ENCODE results near the gene GART.
A peak's percentile ranks its signal among the peaks of the same experiment; 100 is the strongest.

GART gene

DNA sequence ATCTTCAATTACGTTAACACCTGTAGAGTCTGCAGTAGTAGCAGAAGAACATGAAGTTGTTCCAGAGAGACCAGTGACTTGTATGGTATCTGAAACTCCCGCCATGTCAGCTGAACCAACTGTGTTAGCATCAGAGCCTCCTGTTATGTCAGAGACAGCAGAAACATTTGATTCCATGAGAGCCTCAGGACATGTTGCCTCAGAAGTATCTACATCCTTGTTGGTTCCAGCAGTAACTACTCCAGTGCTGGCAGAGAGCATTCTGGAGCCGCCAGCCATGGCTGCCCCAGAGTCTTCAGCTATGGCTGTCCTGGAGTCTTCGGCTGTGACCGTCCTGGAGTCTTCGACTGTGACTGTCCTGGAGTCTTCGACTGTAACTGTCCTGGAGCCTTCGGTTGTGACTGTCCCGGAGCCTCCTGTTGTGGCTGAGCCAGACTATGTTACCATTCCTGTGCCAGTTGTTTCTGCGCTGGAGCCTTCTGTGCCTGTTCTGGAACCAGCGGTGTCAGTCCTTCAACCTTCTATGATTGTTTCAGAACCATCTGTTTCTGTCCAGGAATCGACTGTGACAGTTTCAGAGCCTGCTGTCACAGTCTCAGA is 11.2 kb upstream of the GART start:
- DNase-seq = no peak

DNA sequence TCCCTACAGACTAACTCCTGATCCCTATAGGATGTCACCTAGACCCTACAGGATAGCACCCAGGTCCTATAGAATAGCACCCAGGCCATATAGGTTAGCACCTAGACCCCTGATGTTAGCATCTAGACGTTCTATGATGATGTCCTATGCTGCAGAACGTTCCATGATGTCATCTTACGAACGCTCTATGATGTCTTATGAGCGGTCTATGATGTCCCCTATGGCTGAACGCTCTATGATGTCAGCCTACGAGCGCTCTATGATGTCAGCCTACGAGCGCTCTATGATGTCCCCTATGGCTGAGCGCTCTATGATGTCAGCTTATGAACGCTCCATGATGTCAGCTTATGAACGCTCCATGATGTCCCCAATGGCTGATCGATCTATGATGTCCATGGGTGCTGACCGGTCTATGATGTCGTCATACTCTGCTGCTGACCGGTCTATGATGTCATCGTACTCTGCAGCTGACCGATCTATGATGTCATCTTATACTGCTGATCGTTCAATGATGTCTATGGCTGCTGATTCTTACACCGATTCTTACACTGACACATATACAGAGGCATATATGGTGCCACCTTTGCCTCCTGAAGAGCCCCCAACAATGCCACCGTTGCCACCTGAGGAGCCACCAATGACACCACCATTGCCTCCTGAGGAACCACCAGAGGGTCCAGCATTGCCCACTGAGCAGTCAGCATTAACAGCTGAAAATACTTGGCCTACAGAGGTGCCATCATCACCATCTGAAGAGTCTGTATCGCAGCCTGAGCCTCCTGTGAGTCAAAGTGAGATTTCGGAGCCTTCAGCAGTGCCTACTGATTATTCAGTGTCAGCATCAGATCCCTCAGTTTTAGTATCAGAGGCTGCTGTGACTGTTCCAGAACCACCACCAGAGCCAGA is 10.4 kb upstream of the GART start:
- no peak for DNase-seq

DNA sequence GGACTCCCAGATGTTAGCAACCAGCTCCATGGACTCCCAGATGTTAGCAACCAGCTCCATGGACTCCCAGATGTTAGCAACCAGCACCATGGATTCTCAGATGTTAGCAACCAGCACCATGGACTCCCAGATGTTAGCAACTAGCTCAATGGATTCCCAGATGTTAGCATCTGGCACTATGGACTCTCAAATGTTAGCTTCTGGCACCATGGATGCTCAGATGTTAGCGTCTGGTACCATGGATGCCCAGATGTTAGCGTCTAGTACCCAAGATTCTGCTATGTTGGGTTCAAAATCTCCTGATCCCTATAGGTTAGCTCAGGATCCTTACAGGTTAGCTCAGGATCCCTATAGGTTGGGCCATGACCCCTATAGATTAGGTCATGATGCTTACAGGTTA is 9.7 kb upstream of the GART start:
- no peak for DNase-seq

DNA sequence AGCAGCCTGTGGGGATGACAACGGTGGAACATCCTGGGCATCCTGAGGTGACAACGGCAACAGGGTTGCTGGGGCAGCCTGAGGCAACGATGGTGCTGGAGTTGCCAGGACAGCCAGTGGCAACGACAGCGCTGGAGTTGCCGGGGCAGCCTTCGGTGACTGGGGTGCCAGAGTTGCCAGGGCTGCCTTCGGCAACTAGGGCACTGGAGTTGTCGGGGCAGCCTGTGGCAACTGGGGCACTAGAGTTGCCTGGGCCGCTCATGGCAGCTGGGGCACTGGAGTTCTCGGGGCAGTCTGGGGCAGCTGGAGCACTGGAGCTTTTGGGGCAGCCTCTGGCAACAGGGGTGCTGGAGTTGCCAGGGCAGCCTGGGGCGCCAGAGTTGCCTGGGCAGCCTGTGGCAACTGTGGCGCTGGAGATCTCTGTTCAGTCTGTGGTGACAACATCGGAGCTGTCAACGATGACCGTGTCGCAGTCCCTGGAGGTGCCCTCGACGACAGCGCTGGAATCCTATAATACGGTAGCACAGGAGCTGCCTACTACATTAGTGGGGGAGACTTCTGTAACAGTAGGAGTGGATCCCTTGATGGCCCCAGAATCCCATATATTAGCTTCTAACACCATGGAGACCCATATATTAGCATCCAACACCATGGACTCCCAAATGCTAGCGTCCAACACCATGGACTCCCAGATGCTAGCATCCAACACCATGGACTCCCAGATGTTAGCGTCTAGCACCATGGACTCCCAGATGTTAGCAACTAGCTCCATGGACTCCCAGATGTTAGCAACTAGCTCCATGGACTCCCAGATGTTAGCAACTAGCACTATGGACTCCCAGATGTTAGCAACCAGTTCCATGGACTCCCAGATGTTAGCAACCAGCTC is 9.1 kb upstream of the GART start:
- no peak for DNase-seq

DNA sequence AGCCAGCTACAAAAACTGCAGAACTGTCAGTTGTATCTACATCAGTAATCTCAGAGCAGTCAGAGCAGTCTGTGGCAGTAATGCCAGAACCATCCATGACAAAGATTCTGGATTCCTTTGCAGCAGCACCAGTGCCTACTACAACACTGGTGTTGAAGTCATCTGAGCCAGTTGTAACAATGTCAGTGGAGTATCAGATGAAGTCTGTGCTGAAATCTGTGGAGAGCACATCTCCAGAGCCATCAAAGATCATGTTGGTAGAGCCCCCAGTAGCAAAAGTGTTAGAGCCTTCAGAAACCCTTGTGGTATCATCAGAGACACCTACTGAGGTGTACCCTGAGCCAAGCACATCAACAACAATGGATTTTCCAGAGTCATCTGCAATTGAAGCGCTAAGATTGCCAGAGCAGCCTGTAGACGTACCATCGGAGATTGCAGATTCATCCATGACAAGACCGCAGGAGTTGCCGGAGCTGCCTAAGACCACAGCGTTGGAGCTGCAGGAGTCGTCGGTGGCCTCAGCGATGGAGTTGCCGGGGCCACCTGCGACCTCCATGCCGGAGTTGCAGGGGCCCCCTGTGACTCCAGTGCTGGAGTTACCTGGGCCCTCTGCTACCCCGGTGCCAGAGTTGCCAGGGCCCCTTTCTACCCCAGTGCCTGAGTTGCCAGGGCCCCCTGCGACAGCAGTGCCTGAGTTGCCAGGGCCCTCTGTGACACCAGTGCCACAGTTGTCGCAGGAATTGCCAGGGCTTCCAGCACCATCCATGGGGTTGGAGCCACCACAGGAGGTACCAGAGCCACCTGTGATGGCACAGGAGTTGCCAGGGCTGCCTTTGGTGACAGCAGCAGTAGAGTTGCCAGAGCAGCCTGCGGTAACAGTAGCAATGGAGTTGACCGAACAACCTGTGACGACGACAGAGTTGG is 8.2 kb upstream of the GART start:
- no peak for DNase-seq

DNA sequence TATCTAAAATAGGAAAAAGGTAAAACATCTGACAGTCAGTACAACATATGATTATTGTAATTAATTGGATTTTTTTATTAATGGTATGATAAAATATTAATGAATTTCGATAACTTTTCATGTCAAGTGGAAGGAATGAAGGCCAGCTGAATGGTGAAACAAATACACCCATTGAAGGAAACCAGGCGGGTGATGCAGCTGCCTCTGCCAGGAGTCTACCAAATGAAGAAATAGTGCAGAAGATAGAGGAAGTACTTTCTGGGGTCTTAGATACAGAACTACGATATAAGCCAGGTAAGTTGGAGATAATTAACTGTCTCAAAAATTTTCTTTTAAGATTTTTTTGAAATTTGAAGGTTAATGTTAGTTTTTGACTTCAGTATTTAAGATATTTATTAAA is 4.2 kb upstream of the GART start:
- DNase-seq = no peak

DNA sequence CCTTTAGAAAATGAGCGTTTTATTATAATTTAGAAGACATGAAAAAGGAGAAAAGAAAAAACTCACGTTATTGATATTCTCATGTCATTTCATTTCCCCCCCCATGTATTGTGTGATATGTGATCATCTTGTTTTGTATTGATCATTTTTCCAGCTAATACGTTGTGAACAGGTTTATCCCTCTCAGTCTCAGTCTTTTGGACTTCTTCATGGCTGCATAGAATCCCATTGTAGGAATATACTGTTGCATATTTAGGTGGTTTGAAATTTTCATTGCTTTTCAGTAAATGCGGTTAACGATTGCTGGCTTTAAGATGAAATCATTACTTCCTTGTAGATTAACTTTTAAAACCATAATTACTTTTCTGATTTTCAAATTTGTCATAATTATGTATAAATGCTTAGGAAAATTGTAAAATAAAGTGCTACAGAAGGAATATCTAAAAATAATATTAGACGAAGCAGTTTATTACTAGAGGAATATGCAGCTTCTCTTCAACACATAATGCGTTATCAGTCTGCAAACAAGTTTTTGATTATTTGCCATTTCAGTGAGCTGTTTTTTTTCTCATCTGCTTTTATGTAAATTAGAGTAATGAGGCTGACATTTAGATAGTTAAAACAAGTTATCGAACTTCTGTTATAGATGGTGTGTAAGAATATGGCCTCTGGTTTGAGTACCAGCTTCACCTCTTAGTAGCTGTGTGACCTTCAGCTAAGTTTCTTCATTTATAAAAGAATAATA is 2.7 kb upstream of the GART start:
- DNase-seq = no peak

DNA sequence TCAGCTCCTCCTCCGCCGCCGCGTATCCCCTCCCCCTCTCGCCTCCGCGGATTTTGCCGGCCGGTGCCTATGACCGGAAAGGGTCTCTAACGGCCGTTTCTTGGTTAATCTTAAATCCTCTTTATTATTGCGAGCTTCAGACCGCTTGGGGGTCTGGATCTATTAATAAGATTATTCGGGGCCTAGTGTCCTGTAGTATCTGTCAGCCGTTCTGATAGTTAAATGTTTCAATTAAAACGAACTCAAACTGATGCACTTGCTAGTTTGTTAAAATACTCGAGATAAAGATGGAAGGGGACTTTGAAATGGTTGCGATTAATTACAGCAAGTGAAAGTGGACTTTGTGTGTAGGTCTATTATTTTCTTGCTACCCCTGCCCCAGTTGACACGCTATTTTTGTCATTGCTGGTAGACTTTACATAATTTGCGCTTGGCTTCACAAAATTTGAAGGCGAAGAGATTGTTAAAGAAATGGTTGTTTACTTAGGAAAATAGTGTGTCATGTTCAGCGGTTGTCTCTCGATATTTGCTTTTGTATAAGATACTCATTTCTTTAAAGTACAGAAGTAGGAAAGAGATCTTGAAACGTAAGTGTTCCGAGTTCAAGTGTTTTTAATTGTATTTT is 1.7 kb upstream of the GART start:
- DNase-seq = peak in 3 of 5 experiments; percentile 20 to 57 (median 41)

DNA sequence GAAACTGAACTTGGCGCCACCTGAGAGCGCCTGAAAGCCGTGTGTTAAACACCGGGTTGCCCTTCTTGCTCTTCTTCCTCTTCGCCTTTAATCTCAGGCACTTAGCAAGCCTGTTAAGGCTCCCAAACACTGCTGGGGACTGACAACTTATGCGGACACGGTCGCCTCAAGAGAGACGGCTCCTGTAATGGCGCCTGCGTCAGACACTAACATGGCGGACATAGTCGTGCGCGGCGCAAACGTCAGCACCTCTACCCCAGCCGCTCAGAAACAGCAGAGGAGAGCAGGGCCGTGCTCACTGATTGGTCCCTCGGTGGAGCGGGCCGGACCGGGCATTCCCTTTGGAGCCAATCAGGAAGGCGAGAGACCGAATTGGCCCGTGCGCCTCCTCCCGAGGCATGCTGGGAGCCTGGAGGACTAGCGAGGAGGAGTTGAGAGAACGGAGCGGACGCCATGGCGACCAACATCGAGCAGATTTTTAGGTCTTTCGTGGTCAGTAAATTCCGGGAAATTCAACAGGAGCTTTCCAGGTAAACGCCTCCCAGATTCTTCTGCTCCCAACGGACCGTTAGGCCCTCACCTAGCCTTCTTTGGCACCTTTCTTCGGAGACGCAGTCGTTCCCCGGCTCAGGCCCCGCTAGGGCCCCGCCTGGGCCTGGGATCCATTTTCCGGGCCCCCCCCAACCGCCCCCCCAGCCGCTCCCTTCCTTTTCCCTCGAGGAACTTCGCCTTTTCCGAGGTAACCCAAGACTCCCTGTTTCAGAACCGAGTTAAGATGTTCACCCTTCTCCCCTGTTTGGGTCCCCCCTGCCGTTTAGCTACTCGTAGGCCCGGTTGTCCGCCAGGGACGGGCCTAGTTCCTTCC is 955 bp upstream of the GART start, which contains the start of gene SON:
TSS of gene SON (plus strand) at position 399 of the 865 bp plus-strand sequence. CDS start at position 454, 55 bp downstream.
- DNase-seq = peak; percentile 92 to 100 (median 98)

DNA sequence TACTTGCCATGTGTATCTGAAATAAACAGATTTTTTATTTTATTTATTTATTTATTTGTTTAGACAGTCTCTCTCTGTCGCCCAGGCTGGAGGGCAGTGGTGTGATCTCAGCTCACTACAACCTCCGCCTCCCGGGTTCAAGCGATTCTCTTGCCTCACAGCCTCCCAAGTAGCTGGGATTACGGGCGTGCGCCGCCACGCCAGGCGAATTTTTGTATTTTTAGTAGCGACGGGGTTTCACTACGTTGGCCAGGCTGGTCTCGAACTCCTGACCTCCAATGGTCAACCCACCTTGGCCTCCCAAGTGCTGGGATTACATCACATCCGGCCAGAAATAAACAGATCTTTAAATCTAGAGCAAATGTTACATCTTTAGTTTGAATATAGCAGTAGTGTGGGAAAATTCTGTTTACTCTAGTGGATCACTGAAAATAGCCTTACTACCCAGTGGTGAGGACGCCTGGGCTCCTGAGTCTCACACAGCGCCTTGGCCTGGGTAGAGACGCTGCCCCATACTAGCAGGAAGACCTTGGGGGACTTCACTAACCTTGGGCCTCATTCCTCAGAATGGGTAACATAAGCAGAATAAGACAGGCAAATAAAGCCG is 709 bp downstream of the GART start:
- DNase-seq = peak in 1 of 5 experiments; percentile 47

DNA sequence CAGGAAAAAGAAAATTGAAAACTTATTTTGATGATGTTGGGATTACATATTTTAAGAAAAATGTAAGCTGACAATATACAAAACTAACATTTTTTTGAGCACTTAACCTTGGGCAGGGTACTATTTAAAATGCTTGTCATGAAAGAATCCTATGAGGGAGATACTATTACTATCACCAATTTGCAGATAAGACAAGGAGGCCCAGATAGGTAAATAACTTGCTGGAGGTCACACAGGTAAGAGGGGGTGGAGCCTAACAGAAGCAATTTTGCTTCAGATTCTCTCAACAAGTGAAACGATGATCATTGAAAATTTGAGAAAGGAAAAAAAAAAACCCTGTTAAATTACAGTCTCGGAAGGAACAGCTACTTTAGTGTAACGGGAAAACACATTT is 1.2 kb downstream of the GART start:
- DNase-seq = no peak

DNA sequence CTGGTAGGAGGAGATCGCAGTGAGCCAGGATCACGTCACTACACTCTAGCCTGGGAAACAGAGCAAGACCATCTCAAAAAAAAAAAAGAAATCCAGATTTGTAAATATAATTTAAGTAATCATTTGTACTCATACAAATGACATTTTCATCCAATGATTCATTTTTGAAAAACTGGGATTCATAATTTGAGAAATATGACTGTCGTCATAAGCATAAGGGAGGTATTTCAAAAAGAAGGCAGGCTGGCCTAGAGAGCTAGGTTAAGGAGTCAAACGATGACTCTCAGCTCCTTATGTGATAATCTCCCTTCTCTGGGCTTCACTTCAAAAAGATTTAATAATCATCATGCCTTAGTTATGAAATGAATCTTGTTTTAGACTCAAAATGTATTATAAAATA is 2.3 kb downstream of the GART start:
- DNase-seq = no peak

DNA sequence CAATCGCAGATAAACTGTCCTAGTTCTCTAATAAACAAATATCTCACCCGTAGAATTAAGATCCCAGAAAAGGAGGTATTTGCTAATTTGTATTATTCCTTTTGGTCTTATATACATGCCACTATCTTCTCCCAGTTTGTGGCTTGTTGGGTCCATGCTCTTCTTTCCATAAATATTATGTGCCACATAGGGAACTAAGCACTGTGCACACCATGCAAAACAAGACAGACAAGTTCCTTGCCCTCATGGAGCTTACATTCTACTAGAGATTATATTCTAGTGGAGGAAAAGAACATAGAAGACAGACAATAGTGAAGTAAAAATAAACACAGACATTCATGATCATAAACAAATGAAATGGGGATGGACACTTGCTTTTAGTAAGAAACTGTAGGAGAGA is 4.7 kb downstream of the GART start:
- no peak for DNase-seq

DNA sequence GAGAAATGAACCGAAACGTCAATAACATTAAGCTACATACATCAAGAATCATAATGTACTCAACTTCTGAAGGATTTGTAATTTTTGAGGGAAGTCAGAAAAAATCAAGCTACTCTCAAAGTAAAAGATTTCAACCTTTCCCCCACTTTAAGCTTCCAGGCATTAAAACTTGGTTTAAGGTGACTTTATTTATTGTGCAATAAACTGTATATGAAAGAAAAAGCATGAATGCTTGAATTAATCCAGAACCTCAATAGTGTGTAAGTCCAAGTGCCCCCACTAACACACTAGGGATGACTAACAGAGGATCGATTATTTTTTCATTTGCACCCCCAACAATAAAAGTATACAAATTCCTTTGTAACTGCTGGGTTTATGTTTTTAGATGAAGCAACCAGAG is 10.9 kb downstream of the GART start:
- DNase-seq = no peak

DNA sequence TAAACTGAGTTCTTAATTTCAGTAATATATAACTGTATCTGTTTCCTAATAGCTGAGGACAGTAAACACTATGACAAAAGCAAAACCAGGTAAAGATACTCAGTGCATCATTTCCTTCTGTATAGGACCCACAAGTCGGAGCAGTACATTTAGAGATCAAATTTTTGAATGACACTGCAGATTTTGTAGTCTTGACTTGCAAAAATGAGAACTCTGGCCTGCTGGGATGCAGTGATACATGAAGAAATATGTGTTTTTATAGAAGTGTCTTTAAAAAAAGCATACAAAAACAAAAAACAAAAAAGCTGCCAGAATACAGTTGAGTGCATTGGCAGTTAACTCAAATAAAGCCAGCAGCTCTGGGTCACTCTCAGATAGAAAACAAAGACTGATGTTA is 19.0 kb downstream of the GART start:
- no peak for DNase-seq

DNA sequence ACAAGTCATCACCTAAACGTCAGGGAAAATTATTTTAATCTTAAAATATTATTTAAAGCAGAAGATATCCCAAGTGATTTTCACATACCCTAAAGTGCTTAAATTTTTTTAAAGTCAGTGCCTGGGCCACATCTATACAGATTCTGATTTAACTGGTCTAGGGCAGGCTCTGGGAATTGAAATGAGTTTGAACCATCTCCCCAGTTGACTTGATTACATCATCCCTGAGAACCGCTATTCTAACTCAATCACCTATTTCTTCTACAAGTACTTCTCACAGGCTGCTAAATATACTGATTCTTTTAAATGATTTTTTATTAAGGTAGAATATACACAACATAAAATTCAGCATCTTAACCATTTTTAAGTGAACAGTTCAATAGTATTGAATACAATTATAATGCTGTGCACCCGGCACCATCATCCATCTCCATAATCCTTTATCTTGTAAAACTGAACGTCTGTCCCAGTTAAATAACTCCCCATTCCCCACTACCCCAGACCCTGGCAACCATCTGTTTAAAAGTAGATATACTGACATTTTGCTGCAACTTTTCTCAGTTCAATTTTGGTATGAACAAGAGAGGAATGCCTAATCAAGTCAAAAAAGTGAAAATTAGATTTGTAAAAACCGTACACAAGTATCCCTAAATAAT is 19.5 kb downstream of the GART start:
- no peak for DNase-seq

DNA sequence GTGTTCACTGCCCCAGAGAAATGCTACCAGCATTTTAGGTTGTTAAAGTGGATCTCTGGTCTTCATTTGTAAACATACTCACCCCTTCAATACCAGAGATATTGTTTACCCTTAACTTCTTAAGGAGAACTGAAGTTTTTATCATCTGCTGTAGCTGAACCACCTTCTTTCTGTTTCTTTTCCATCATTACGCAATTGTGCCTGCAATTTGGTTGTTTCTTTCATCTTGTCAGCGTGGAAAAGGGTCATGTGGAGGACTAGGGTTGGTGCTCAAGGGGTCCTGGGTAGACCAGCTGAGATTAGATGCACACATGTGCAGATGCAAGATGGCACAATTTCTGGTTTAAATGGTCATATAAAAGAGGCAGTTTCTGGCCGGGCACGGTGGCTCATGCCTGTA is 23.0 kb downstream of the GART start:
- no peak for DNase-seq

DNA sequence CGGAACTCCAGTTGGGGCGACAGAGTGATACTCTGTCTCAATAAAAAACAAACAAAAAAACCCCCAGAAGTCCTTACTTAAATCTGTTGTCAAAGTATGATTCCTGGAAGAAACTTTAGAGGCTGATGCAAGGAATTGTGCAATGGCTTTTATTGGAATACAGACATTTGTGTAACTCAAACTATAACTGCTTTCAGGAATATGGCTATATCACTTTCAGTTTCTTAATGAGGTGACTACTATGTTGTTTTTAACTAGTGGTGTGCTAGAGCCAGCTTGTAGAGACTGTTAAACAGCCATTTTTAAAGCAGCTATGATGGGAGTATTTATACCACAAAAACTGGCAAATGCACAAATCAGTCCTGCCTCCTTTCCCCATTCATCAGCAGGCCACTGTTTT is 27.7 kb downstream of the GART start:
- DNase-seq = peak in 1 of 5 experiments; percentile 17

DNA sequence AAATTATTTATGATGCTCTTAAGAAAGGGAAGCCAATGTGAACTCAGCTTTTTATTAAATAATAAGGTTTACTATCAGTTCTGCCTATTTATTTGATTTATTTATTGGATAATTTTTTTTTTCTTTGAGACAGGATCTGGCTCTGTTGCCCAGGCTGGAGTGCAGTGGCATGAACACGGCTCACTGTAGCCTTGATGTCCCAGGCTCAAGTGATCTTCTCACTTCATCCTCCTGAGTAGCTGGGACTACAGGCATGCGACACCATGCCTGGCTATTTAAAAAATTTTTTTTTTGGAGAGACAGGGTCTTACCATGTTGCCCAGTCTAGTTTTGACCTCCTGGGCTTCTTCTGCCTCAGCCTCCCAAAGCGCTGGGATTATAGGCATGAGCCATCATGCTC is 29.4 kb downstream of the GART start:
- DNase-seq = no peak

Measured in T-helper 2 cell (primary cell).